HL-60 (cell line): ENCODE measurements around the gene CD209.

Experiments
- DNase-seq, 2 experiments: peaks; one replicate each; pipeline ENCODE4 v3.0.0-alpha.2; 2010 to 2020; ENCODE audit warnings: low read depth in 1 of 2, low spot score in 1 of 2
- H3K27ac ChIP-seq: fragments of 250-450 bp; sonication (Bioruptor Pico); replicated peaks from 2 replicates; pipeline ENCODE4 v1.5.1; 2020; ENCODE audit warnings: mild to moderate bottlenecking, moderate library complexity
- H3K27me3 ChIP-seq: fragments of 250-450 bp; sonication (Bioruptor Pico); 2 replicates; pipeline ENCODE4 v1.5.1; 2021; ENCODE audit warnings: mild to moderate bottlenecking, moderate library complexity; ENCODE audit not compliant: insufficient read depth, poor library complexity, severe bottlenecking
- H3K4me3 ChIP-seq: replicated peaks from 2 replicates; pipeline ENCODE4 v1.5.1; 2011; ENCODE audit warnings: mild to moderate bottlenecking, control low read depth, low read length; ENCODE audit not compliant: insufficient read depth
- CTCF ChIP-seq: IDR thresholded peaks from one replicate; pipeline ENCODE4 v1.5.1; 2011; ENCODE audit warnings: low read length, control low read depth, inconsistent platforms; ENCODE audit not compliant: insufficient read depth
- GABPA ChIP-seq: IDR thresholded peaks from 2 replicates; pipeline ENCODE4 v1.6.1; 2012; ENCODE audit warnings: low read depth
- POLR2AphosphoS5 ChIP-seq: IDR thresholded peaks from 2 replicates; pipeline ENCODE4 v1.6.1; 2012; ENCODE audit warnings: low read depth
- SPI1 ChIP-seq: IDR thresholded peaks from 2 replicates; pipeline ENCODE4 v1.6.1; 2012; ENCODE audit warnings: low read depth, mild to moderate bottlenecking, borderline replicate concordance
- TF ChIP-seq, protein P1 (sequence below): IDR thresholded peaks from 2 replicates; pipeline ENCODE4 v1.6.1; 2012; ENCODE audit warnings: low read depth; ENCODE audit not compliant: insufficient replicate concordance

The CD209 gene

DNA sequence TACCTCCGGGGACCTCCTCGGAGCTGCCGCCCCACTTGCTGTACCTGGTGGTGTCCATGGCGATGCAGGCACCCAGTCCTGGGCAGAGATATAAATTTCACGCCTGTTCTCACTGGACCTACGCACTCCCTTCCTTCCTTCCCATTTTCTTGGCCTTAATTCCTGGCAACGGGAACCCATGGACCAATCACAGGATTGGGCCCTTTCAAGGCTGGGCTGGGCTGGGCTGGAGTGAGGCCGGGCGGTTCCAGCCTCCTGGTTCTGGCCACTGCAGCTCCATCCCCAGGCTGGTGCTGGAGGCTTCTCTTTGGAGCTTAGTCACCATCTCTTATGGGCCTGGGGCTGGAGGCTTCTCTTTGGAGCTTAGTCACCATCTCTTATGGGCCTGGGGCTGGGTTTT lies 15.3 kb downstream of the CD209 start, which contains the start of gene CLEC4G:
CLEC4G (minus strand) TSS at position 66 of the 400 bp plus-strand sequence; CDS start at position 58, 8 bp downstream.
- peaks cover 3% of the 10 kb centered on the region for H3K27me3 ChIP-seq
- TF ChIP-seq SPI1 (no peak), POLR2AphosphoS5 (no peak), CTCF (no peak), GABPA (no peak)
- TF ChIP-seq, protein P1, sequence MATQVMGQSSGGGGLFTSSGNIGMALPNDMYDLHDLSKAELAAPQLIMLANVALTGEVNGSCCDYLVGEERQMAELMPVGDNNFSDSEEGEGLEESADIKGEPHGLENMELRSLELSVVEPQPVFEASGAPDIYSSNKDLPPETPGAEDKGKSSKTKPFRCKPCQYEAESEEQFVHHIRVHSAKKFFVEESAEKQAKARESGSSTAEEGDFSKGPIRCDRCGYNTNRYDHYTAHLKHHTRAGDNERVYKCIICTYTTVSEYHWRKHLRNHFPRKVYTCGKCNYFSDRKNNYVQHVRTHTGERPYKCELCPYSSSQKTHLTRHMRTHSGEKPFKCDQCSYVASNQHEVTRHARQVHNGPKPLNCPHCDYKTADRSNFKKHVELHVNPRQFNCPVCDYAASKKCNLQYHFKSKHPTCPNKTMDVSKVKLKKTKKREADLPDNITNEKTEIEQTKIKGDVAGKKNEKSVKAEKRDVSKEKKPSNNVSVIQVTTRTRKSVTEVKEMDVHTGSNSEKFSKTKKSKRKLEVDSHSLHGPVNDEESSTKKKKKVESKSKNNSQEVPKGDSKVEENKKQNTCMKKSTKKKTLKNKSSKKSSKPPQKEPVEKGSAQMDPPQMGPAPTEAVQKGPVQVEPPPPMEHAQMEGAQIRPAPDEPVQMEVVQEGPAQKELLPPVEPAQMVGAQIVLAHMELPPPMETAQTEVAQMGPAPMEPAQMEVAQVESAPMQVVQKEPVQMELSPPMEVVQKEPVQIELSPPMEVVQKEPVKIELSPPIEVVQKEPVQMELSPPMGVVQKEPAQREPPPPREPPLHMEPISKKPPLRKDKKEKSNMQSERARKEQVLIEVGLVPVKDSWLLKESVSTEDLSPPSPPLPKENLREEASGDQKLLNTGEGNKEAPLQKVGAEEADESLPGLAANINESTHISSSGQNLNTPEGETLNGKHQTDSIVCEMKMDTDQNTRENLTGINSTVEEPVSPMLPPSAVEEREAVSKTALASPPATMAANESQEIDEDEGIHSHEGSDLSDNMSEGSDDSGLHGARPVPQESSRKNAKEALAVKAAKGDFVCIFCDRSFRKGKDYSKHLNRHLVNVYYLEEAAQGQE, result no peak
- H3K4me3 ChIP-seq, result no peak within 1 kb of the TSS
- H3K27ac ChIP-seq, result no peak within 1 kb of the TSS
- DNase-seq, result no peak

DNA sequence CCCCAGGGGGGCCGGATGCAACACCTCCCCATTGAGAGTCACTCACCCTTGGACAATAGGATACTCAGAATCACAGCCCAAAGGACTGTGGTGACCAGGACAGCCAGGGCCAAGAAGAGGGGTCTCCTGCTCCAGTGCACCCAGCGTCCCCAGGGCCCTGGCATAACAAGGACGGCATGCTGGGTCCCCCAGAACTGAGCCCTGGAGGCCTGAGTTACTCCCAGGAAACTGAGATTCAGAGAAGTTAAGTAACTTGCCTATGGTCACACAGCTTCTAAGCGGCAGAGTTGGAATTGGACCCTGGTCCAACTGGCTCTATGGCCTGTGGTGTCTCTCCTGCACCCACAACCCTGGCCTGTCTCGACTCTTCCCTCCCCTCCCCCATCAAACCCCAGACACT lies 15.7 kb downstream of the CD209 start:
- Histone ChIP-seq H3K27me3 (peaks cover 3% of the 10 kb centered on the region), H3K4me3 (no peak overlapping the region), H3K27ac (no peak overlapping the region)
- no peak for TF ChIP-seq CTCF
- no peak for TF ChIP-seq POLR2AphosphoS5
- no peak for TF ChIP-seq GABPA
- TF ChIP-seq SPI1, result no peak
- TF ChIP-seq, protein P1, result no peak
- DNase-seq, result no peak

DNA sequence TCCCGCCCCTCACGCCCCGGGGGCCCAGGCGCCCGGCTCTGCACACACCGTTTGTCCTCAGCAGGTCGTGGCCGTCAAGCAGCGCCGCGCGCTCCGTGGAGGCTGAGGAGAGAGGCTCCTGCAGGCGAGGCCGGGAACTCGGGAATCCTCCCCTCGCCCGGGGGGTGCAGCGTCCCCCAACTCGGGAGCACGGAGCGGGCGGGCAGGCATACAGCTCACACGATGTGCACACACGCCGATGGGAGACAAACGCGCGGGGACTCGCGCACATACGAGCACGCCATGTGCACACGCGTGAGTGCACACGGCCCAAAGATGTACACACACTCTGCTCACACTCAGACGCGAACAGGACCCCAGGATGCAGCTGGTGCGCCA lies 16.1 kb downstream of the CD209 start:
- DNase-seq, result no peak
- Histone ChIP-seq H3K27ac (no peak overlapping the region), H3K4me3 (no peak overlapping the region), H3K27me3 (peaks cover 3% of the 10 kb centered on the region)
- TF ChIP-seq POLR2AphosphoS5, result no peak
- no peak for TF ChIP-seq SPI1
- no peak for TF ChIP-seq CTCF
- no peak for TF ChIP-seq GABPA
- TF ChIP-seq, protein P1, result no peak
